K562 (cell line): ENCODE data around the gene SOX21. TPM values are rescaled to one million over a fixed set of nuclear protein-coding genes. Genes with fewer than 3 reads are reported as not detected.

Experiments
- ATAC-seq: fragments of 200-7000 bp; cut with Tn5 transposase; 3 replicates; pipeline ENCODE4 v1.9.1; 2020; ENCODE audit warnings: moderate library complexity
- BruUV-seq: library from RNA; stranded (reverse); fragments of 400-500 nt; replicated peaks from 2 replicates; lab custom pipeline; 2021; lab: Mats Ljungman, UMichigan
- CTCF ChIA-PET: fragments of 300-600 bp; formaldehyde crosslinking; extraction: SDS; loops from one replicate; lab custom pipeline; 2021; ENCODE audit warnings: low intra/inter-chr PET ratio; lab: Yijun Ruan, JAX
- POLR2A ChIA-PET: fragments of 300-600, 350-650 bp; sonication (Branson Sonifier 250); formaldehyde crosslinking; extraction: SDS; loops from one replicate; lab custom pipeline; 2021; ENCODE audit warnings: antibody characterized with exemption, inconsistent platforms; lab: Yijun Ruan, JAX
- DNase-seq, 4 experiments: peaks; one replicate each; pipeline versions ENCODE4 v3.0.0 to v3.0.0-alpha.2; 2011 to 2018; ENCODE audit warnings: low spot score in 3 of 4, mixed read lengths in 3 of 4; ENCODE audit errors: extremely low read depth in 1 of 4
- FAIRE-seq: peaks from 2 replicates; lab custom pipeline; 2011; peaks lifted over from hg19 to GRCh38; lab: Jason Lieb, UNC
- H2AFZ ChIP-seq: 2 replicates; pipeline ENCODE4 v1.6.0; 2011; ENCODE audit warnings: low read depth, low read length, control low read depth, inconsistent platforms
- H3K27ac ChIP-seq: fragments of 200-600 bp; 3 replicates; pipeline ENCODE4 v1.8.0; 2011; ENCODE audit warnings: low read depth, mild to moderate bottlenecking, control low read depth, inconsistent platforms, low read length, moderate library complexity, mixed read lengths; ENCODE audit errors: extremely low read depth
- H3K27me3 ChIP-seq, 2 experiments: fragments of 300-600 bp in 1 of 2; 2 replicates in 1 of 2; 3 replicates in 1 of 2; pipeline versions ENCODE4 v1.6.0 to v1.8.0; 2011; ENCODE audit warnings: inconsistent platforms in 2 of 2, low read length in 2 of 2, mild to moderate bottlenecking in 1 of 2, mixed read lengths in 1 of 2, moderate library complexity in 1 of 2; ENCODE audit not compliant: control insufficient read depth in 2 of 2, insufficient read depth in 2 of 2
- H3K36me3 ChIP-seq: fragments of 300-600 bp; 3 replicates; pipeline ENCODE4 v1.8.0; 2011; ENCODE audit warnings: mild to moderate bottlenecking, low read length, inconsistent platforms; ENCODE audit not compliant: control insufficient read depth, insufficient read depth
- H3K4me1 ChIP-seq, 2 experiments: fragments of 200-600 bp in 1 of 2; replicated peaks in 1 of 2; 2 replicates in 1 of 2; 3 replicates in 1 of 2; pipeline versions ENCODE4 v1.5.1 to v1.8.0; 2011; ENCODE audit warnings: inconsistent platforms in 2 of 2, low read length in 2 of 2, mild to moderate bottlenecking in 1 of 2, mixed read lengths in 1 of 2, moderate library complexity in 1 of 2; ENCODE audit not compliant: control insufficient read depth in 2 of 2, insufficient read depth in 2 of 2
- H3K4me2 ChIP-seq: 2 replicates; pipeline ENCODE4 v1.6.1; 2011; ENCODE audit warnings: low read length, control low read depth, inconsistent platforms, mixed read lengths; ENCODE audit not compliant: insufficient read depth
- H3K4me3 ChIP-seq: fragments of 200-600 bp; sonication (generic), shearing (Covaris generic); 2 replicates; pipeline ENCODE4 v1.5.1; 2016; ENCODE audit warnings: control low read depth, inconsistent platforms
- H3K79me2 ChIP-seq: fragments of 200-600 bp; 3 replicates; pipeline ENCODE4 v1.8.0; 2011; ENCODE audit warnings: low read length, inconsistent platforms; ENCODE audit not compliant: control insufficient read depth, insufficient read depth
- H3K9ac ChIP-seq, 2 experiments: 2 replicates each; pipeline versions ENCODE4 v1.6.0 to v1.6.1; 2011; ENCODE audit warnings: low read depth in 2 of 2, low read length in 2 of 2, control low read depth in 1 of 2, inconsistent platforms in 1 of 2, mild to moderate bottlenecking in 1 of 2, mixed read lengths in 1 of 2; ENCODE audit not compliant: insufficient read depth in 1 of 2
- H3K9me1 ChIP-seq: one replicate; pipeline ENCODE4 v1.6.0; 2011; ENCODE audit warnings: inconsistent platforms, mild to moderate bottlenecking, low read length, moderate library complexity; ENCODE audit not compliant: control insufficient read depth, insufficient read depth
- H3K9me3 ChIP-seq: replicated peaks from 2 replicates; pipeline ENCODE4 v1.5.1; 2011; ENCODE audit warnings: low read depth, low read length, inconsistent platforms; ENCODE audit not compliant: control insufficient read depth, insufficient read depth
- H4K20me1 ChIP-seq: replicated peaks from 2 replicates; pipeline ENCODE4 v1.6.1; 2011; ENCODE audit warnings: low read length, inconsistent platforms, mixed read lengths; ENCODE audit not compliant: control insufficient read depth, insufficient read depth
- BCOR ChIP-seq: fragments of 450-650 bp; IDR thresholded peaks from 2 replicates; pipeline ENCODE4 v1.6.1; 2016
- EP300 ChIP-seq: IDR thresholded peaks from 2 replicates; pipeline ENCODE4 v1.6.1; 2012; ENCODE audit warnings: low read length, improper control_type of control experiment
- ESRRA ChIP-seq: fragments of 450-650 bp; IDR thresholded peaks from 2 replicates; pipeline ENCODE4 v1.6.1; 2014; ENCODE audit warnings: low read depth, mild to moderate bottlenecking, moderate library complexity, borderline replicate concordance
- FOXA3 ChIP-seq, 2 experiments: fragments of 450-650 bp in 1 of 2; sonication (generic) in 1 of 2; formaldehyde crosslinking; IDR thresholded peaks in 1 of 2; conservative IDR thresholded peaks in 1 of 2; 2 replicates each; pipeline versions ENCODE4 v1.4.0 to v1.8.0; 2020 to 2022; ENCODE audit warnings: mild to moderate bottlenecking in 2 of 2, missing genetic modification reagents in 1 of 2
- GABPB1 ChIP-seq: sonication (generic); formaldehyde crosslinking; IDR thresholded peaks from 2 replicates; pipeline ENCODE4 v1.8.0; 2022; ENCODE audit warnings: mild to moderate bottlenecking, missing genetic modification reagents
- GATA2 ChIP-seq: sonication (generic); formaldehyde crosslinking; IDR thresholded peaks from 2 replicates; pipeline ENCODE4 v1.4.0; 2020; ENCODE audit warnings: mild to moderate bottlenecking, missing genetic modification reagents
- HMBOX1 ChIP-seq: sonication (generic); IDR thresholded peaks from 2 replicates; pipeline ENCODE4 v1.6.1; 2016
- ILK ChIP-seq: fragments of 450-650 bp; IDR thresholded peaks from 2 replicates; pipeline ENCODE4 v1.6.1; 2016; ENCODE audit warnings: missing genetic modification characterization, low read depth, mild to moderate bottlenecking, missing compliant biosample characterization, moderate library complexity, borderline replicate concordance
- KHSRP ChIP-seq: fragments of 450-650 bp; IDR thresholded peaks from 2 replicates; pipeline ENCODE4 v1.6.1; 2017
- MAFF ChIP-seq: IDR thresholded peaks from 2 replicates; pipeline ENCODE4 v1.6.1; 2012; ENCODE audit warnings: low read length, improper control_type of control experiment
- NCOR1 ChIP-seq: fragments of 450-650 bp; IDR thresholded peaks from 2 replicates; pipeline ENCODE4 v1.6.1; 2016; ENCODE audit warnings: mild to moderate bottlenecking, moderate library complexity
- POLR3A ChIP-seq: IDR thresholded peaks from 2 replicates; pipeline ENCODE4 v1.6.1; 2011; ENCODE audit warnings: borderline replicate concordance, mild to moderate bottlenecking, moderate library complexity; ENCODE audit not compliant: insufficient read length, insufficient read depth; ENCODE audit errors: extremely low read depth
- SMARCC2 ChIP-seq: fragments of 450-650 bp; IDR thresholded peaks from 2 replicates; pipeline ENCODE4 v1.6.1; 2017; ENCODE audit warnings: antibody characterized with exemption, moderate library complexity, mild to moderate bottlenecking, low read depth
- TAL1 ChIP-seq: fragments of 450-650 bp; IDR thresholded peaks from 2 replicates; pipeline ENCODE4 v1.6.1; 2016; ENCODE audit warnings: mild to moderate bottlenecking
- TEAD2 ChIP-seq: fragments of 450-650 bp; IDR thresholded peaks from 2 replicates; pipeline ENCODE4 v1.6.1; 2016; ENCODE audit warnings: missing genetic modification characterization, control low read depth, missing compliant biosample characterization
- ZC3H8 ChIP-seq: fragments of 450-650 bp; IDR thresholded peaks from 2 replicates; pipeline ENCODE4 v1.6.1; 2017
- ZNF124 ChIP-seq: sonication (generic); formaldehyde crosslinking; IDR thresholded peaks from 2 replicates; pipeline ENCODE4 v1.8.1; 2022; ENCODE audit warnings: missing genetic modification reagents
- ZNF212 ChIP-seq: fragments of 450-650 bp; formaldehyde crosslinking; IDR thresholded peaks from 2 replicates; pipeline ENCODE4 v1.4.0; 2020; ENCODE audit warnings: mild to moderate bottlenecking
- ZSCAN29 ChIP-seq: fragments of 450-650 bp; IDR thresholded peaks from 2 replicates; pipeline ENCODE4 v1.6.1; 2017
- WGBS: fragments of 100-300 bp; shearing (Covaris generic); methylation state at CpG from one replicate; pipeline ENCODE4 v1.1.6; 2016; ENCODE audit warnings: low coverage, mixed read lengths; ENCODE audit not compliant: insufficient coverage; ENCODE audit errors: missing lambda C conversion rate; 5-methylcytosine and 5-hydroxymethylcytosine counted together
- in situ Hi-C: fragments of 300-500 bp; cut with MboI; formaldehyde crosslinking; loops from 4 replicates; pipeline ENCODE4 v1.15.0; 2018; ENCODE audit warnings: inconsistent platforms, mixed read lengths
- intact Hi-C: fragments of 100-400 bp; cut with micrococcal nuclease; formaldehyde crosslinking; loops from 2 replicates; pipeline ENCODE4 v1.14.2; 2022
- polyA plus RNA-seq, 8 experiments: library from polyadenylated mRNA; depleted of rRNA in 4 of 8; stranded (reverse) in 5 of 8; unstranded in 3 of 8; fragments of >200 nt; fragmentation: Nextera tagmentation in 2 of 8; fragmentation: Illumina TruSeq in 1 of 8; extraction: Ambion mirVana in 2 of 8; extraction: Trizol in 1 of 8; gene quantifications; 2 replicates each; pipeline versions ENCODE4 v1.2.1 to v1.2.3, GENCODE V29; 2011 to 2014; ENCODE audit warnings: inconsistent platforms in 1 of 8, missing spikeins in 1 of 8
- total RNA-seq, 7 experiments: library from RNA; depleted of rRNA in 6 of 7; stranded (reverse); fragments of >200 nt in 6 of 7; fragmentation: Illumina TruSeq in 2 of 7; extraction: Trizol in 2 of 7; gene quantifications; 2 replicates each; pipeline versions ENCODE4 v1.2.1 to v1.2.3, GENCODE V29; 2011 to 2021; ENCODE audit warnings: low replicate concordance in 1 of 7

SOX21 gene
- total and polyA plus RNA-seq, 9 of the 15 experiments (the other 6 are each of a cell fraction or from before 2014, with no cell fraction given) = 0.07 TPM; not detected in 8

- H2AFZ ChIP-seq = peak overlapping the region; percentile 81
- H3K36me3 ChIP-seq = no peaks in the 10 kb centered on the region; the same call in 2 of the 3 replicates
- no peaks in the 10 kb centered on the region for H3K27me3 ChIP-seq
- H3K79me2 ChIP-seq = no peaks in the 10 kb centered on the region
- BruUV-seq = no TSS peak
- no peaks in the 10 kb centered on the region for H3K9me3 ChIP-seq
- H3K4me2 ChIP-seq = peak overlapping the region; percentile 62
- POLR2A ChIA-PET = interaction anchor here (1.8 to 2.2 kb wide), 2 partner anchors 10 kb away, joined by 6 read pairs; no protein-coding TSS in a partner anchor
- FAIRE-seq (peak; percentile 93), DNase-seq (peak; percentile 38 to 91 (median 52)), ATAC-seq (peak; percentile 73)
- in situ Hi-C loops (loop anchor here (25.0 kb wide), 1 partner anchor 750 kb away; no protein-coding TSS in a partner anchor), intact Hi-C loops (loop anchor here (5.0 to 10.0 kb wide), 3 partner anchors 45 to 742 kb away; no protein-coding TSS in a partner anchor)
- H3K4me1 ChIP-seq = peaks cover 9 to 67% of the 10 kb centered on the region in 2 experiments
- no peaks in the 10 kb centered on the region for H4K20me1 ChIP-seq
- peak overlapping the region in 1 of 2 experiments; percentile 63; a peak in 2 of 4 replicates for H3K9ac ChIP-seq
- no peak overlapping the region for H3K4me3 ChIP-seq
- no peaks in the 10 kb centered on the region for H3K9me1 ChIP-seq
- CTCF ChIA-PET = interaction anchor here (0.6 kb wide), 1 partner anchor 238 kb away, joined by 3 read pairs; no protein-coding TSS in a partner anchor
- 0% methylated on average over 12 of the region's 12 CpGs for WGBS
- H3K27ac ChIP-seq = peak overlapping the region; percentile 81
- peak; percentile 35; the same call in 1 of the 2 replicates for TF ChIP-seq HMBOX1
- peak in 1 of 2 experiments; percentile 48; a peak in 1 of 4 replicates for TF ChIP-seq FOXA3 (CRISPR knock-in tag; conservative IDR thresholded peaks at IDR 0.05 in 1 of 2, IDR thresholded peaks at IDR 0.05 in 1 of 2)
- no peak for TF ChIP-seq ILK (tag)
- TF ChIP-seq POLR3A = no peak
- no peak for TF ChIP-seq GABPB1 (CRISPR knock-in tag)
- TF ChIP-seq ZNF212 (CRISPR knock-in tag) = no peak
- TF ChIP-seq KHSRP = peak; percentile 19; the same call in 1 of the 2 replicates
- TF ChIP-seq NCOR1 = peak; percentile 87
- TF ChIP-seq TEAD2 (tag) = 0 out of 2 replicates have a peak, but pooled peaks have one; percentile 19
- TF ChIP-seq TAL1 = peak; percentile 88
- 0 out of 2 replicates have a peak, but pooled peaks have one; percentile 25 for TF ChIP-seq ESRRA
- peak; percentile 78 for TF ChIP-seq GATA2 (CRISPR knock-in tag)
- TF ChIP-seq MAFF = no peak; the same call in 1 of the 2 replicates
- TF ChIP-seq ZC3H8 = no peak
- TF ChIP-seq BCOR = peak; percentile 82
- peak; percentile 93 for TF ChIP-seq EP300
- 0 out of 2 replicates have a peak, but pooled peaks have one; percentile 27 for TF ChIP-seq ZSCAN29
- TF ChIP-seq ZNF124 = no peak
- peak; percentile 74; the same call in 1 of the 2 replicates for TF ChIP-seq SMARCC2
Measured at GRCh38 chr13:94662274-94662945, 49.9 kb downstream of the SOX21 start.
